OCI-M2 (cell line): ENCODE results near the gene GATA2.

ENCODE experiments used
- DNase-seq: peaks from one replicate; lab custom pipeline; 2025; ENCODE audit not compliant: unreplicated experiment; lab: John Stamatoyannopoulos, UW

Gene GATA2

GRCh38 chr3:128492671-128493569 is at the start of gene GATA2:
Gene GATA2 (minus strand): TSS chr3:128493201. CDS start chr3:128487031, 6,170 bp downstream.
- no peak for DNase-seq

GRCh38 chr3:128541246-128541645 is 48.2 kb upstream of the GATA2 start:
- no peak for DNase-seq

- no peak for DNase-seq
These were observed 46.4 kb upstream of the GATA2 start for GRCh38 chr3:128539376-128539775.

- DNase-seq, result no peak
These were observed 44.2 kb upstream of the GATA2 start for GRCh38 chr3:128537091-128537703.

- DNase-seq, result no peak
These were observed 39.3 kb upstream of the GATA2 start for GRCh38 chr3:128532012-128532983.

GRCh38 chr3:128524374-128525299 is 31.6 kb upstream of the GATA2 start:
- DNase-seq, result no peak

GRCh38 chr3:128523591-128523990 is 30.6 kb upstream of the GATA2 start:
- DNase-seq, result no peak

GRCh38 chr3:128521715-128522114 is 28.7 kb upstream of the GATA2 start:
- DNase-seq, result no peak

GRCh38 chr3:128518587-128519490 is 25.8 kb upstream of the GATA2 start:
- no peak for DNase-seq

GRCh38 chr3:128517648-128518047 is 24.6 kb upstream of the GATA2 start:
- DNase-seq, result no peak

- DNase-seq, result no peak
These were observed 23.0 kb upstream of the GATA2 start for GRCh38 chr3:128515967-128516366.

GRCh38 chr3:128508852-128509251 is 15.9 kb upstream of the GATA2 start:
- DNase-seq, result no peak

- DNase-seq, result no peak
These were observed 13.8 kb upstream of the GATA2 start for GRCh38 chr3:128506754-128507153.

GRCh38 chr3:128505771-128506170 is 12.8 kb upstream of the GATA2 start:
- DNase-seq, result no peak

- no peak for DNase-seq
These were observed 12.1 kb upstream of the GATA2 start for GRCh38 chr3:128504963-128505730.

- DNase-seq, result no peak
These were observed 11.5 kb upstream of the GATA2 start for GRCh38 chr3:128504533-128504915.

GRCh38 chr3:128503751-128504532 is 10.9 kb upstream of the GATA2 start:
- no peak for DNase-seq
